B cell (primary cell): Measurements from ENCODE around the gene PCDHB1. TPM values are rescaled to one million over a fixed set of nuclear protein-coding genes. Genes with fewer than 3 reads are reported as not detected.

ENCODE experiments used
- ATAC-seq: fragments of 200-7000 bp; cut with Tn5 transposase; one replicate; pipeline ENCODE4 v1.10.0; 2021; ENCODE audit warnings: low read depth, mild to moderate bottlenecking, moderate number of reproducible peaks, moderate library complexity
- CTCF ChIA-PET: fragments of 350-600 bp; sonication (Branson Sonifier 250); formaldehyde crosslinking; loops from one replicate; lab custom pipeline; 2021; ENCODE audit warnings: antibody characterized with exemption, inconsistent platforms; lab: Charles Lee
- POLR2A ChIA-PET: fragments of 350-600 bp; sonication (Branson Sonifier 250); formaldehyde crosslinking; loops from one replicate; lab custom pipeline; 2021; ENCODE audit warnings: antibody characterized with exemption; lab: Charles Lee
- DNase-seq: peaks from one replicate; pipeline ENCODE4 v3.0.0; 2013
- H2AFZ ChIP-seq: 2 replicates; pipeline ENCODE4 v1.6.1; 2012; ENCODE audit warnings: mild to moderate bottlenecking, low read depth, low read length; ENCODE audit not compliant: insufficient read depth, poor library complexity, severe bottlenecking
- H3K27ac ChIP-seq, 2 donors: 1 replicate in 1 of 2; 2 replicates in 1 of 2; pipeline ENCODE4 v1.5.1; 2012 to 2013; ENCODE audit warnings: low read length in 2 of 2, mild to moderate bottlenecking in 2 of 2, moderate library complexity in 1 of 2
- H3K27me3 ChIP-seq, 4 experiments: fragments of 200-600 bp in 1 of 4; sonication (generic) in 1 of 4; replicated peaks in 1 of 4; 1 replicate in 2 of 4; 2 replicates in 2 of 4; pipeline versions ENCODE4 v1.6.1 to v1.7.0; 2013 to 2016; ENCODE audit warnings: low read length in 3 of 4, mild to moderate bottlenecking in 2 of 4, mixed read lengths in 1 of 4, moderate library complexity in 1 of 4; ENCODE audit not compliant: insufficient read depth in 4 of 4, control insufficient read depth in 3 of 4; ENCODE audit errors: control extremely low read depth in 1 of 4
- H3K36me3 ChIP-seq, 2 experiments: replicated peaks in 1 of 2; 1 replicate in 1 of 2; 2 replicates in 1 of 2; pipeline versions ENCODE4 v1.6.1 to v1.7.1; 2013; ENCODE audit warnings: low read length in 1 of 2; ENCODE audit not compliant: insufficient read depth in 2 of 2, control insufficient read depth in 1 of 2; ENCODE audit errors: control extremely low read depth in 1 of 2, extremely low read depth in 1 of 2
- H3K4me1 ChIP-seq, 2 donors: fragments of 200-600 bp in 1 of 2; sonication (generic) in 1 of 2; 1 replicate in 1 of 2; 2 replicates in 1 of 2; pipeline versions ENCODE4 v1.5.1 to v1.6.1; 2013 to 2017; ENCODE audit warnings: low read length in 2 of 2; ENCODE audit not compliant: control insufficient read depth in 2 of 2, insufficient read depth in 2 of 2
- H3K4me2 ChIP-seq: replicated peaks from 2 replicates; pipeline ENCODE3; 2012; ENCODE audit warnings: mild to moderate bottlenecking, low read depth, low read length; ENCODE audit not compliant: poor library complexity, severe bottlenecking
- H3K4me3 ChIP-seq, 5 experiments: fragments of 200-600 bp in 1 of 5; sonication (generic) in 1 of 5; 1 replicate in 3 of 5; 2 replicates in 2 of 5; pipeline versions ENCODE4 v1.5.1 to v1.7.0; 2011 to 2016; ENCODE audit warnings: low read length in 4 of 5, mild to moderate bottlenecking in 4 of 5, low read depth in 2 of 5, control low read depth in 1 of 5, moderate library complexity in 1 of 5; ENCODE audit not compliant: insufficient read depth in 1 of 5; ENCODE audit errors: control extremely low read depth in 1 of 5, extremely low read depth in 1 of 5
- H3K79me2 ChIP-seq: fragments of 200-600 bp; sonication (generic); one replicate; pipeline ENCODE4 v1.6.0; 2016; ENCODE audit warnings: low read length; ENCODE audit not compliant: control insufficient read depth, insufficient read depth
- H3K9ac ChIP-seq: fragments of 200-600 bp; sonication (generic); 2 replicates; pipeline ENCODE4 v1.6.1; 2017; ENCODE audit warnings: mild to moderate bottlenecking, low read length, moderate library complexity
- H3K9me3 ChIP-seq, 3 donors: one replicate each; pipeline versions ENCODE4 v1.6.1 to v1.7.1; 2013; ENCODE audit warnings: low read length in 2 of 3; ENCODE audit not compliant: control insufficient read depth in 2 of 3, insufficient read depth in 1 of 3; ENCODE audit errors: control extremely low read depth in 1 of 3
- H4K20me1 ChIP-seq: 2 replicates; pipeline ENCODE4 v1.6.0; 2012; ENCODE audit warnings: mild to moderate bottlenecking, low read length; ENCODE audit not compliant: insufficient read depth, control insufficient read depth, poor library complexity, severe bottlenecking
- H3K27ac Mint-ChIP-seq: one replicate; pipeline ENCODE4 v1.8.0; 2021; ENCODE audit warnings: mixed read lengths
- H3K27me3 Mint-ChIP-seq: one replicate; pipeline ENCODE4 v1.8.0; 2021; ENCODE audit warnings: mixed read lengths
- H3K4me1 Mint-ChIP-seq: one replicate; pipeline ENCODE4 v1.8.0; 2021; ENCODE audit warnings: mixed read lengths
- H3K4me3 Mint-ChIP-seq: one replicate; pipeline ENCODE4 v1.8.0; 2021; ENCODE audit warnings: mixed read lengths
- H3K9me3 Mint-ChIP-seq: one replicate; pipeline ENCODE4 v1.8.0; 2022; ENCODE audit warnings: mixed read lengths; ENCODE audit not compliant: insufficient read depth
- CTCF ChIP-seq: fragments of 200-600 bp; IDR thresholded peaks from one replicate; pipeline ENCODE4 v1.8.0; 2022; ENCODE audit warnings: antibody characterized with exemption, mild to moderate bottlenecking
- EZH2 ChIP-seq: IDR thresholded peaks from 2 replicates; pipeline ENCODE4 v1.6.1; 2012; ENCODE audit warnings: borderline replicate concordance, low read depth, mild to moderate bottlenecking, moderate library complexity, low read length; ENCODE audit not compliant: insufficient read depth, poor library complexity, severe bottlenecking
- WGBS: methylation state at CpG from one replicate; pipeline ENCODE4 v1.1.5; 2013; ENCODE audit warnings: missing lambda C conversion rate; ENCODE audit not compliant: insufficient coverage; 5-methylcytosine and 5-hydroxymethylcytosine counted together
- intact Hi-C: fragments of 100-400 bp; cut with micrococcal nuclease; formaldehyde crosslinking; loops from one replicate; pipeline ENCODE4 v1.10.0; 2022
- polyA plus RNA-seq: library from polyadenylated mRNA; depleted of rRNA; stranded (reverse); fragments of >200 nt; gene quantifications from 2 replicates; pipeline ENCODE4 v1.2.3, GENCODE V29; 2012
- total RNA-seq, 2 donors: library from RNA; stranded (reverse); fragments of 120-200 nt in 1 of 2; gene quantifications; 1 replicate in 1 of 2; 2 replicates in 1 of 2; pipeline versions ENCODE4 v1.2.3 to v1.2.4, GENCODE V29; 2013 to 2022

The PCDHB1 gene
- total and polyA plus RNA-seq, 2 donors (not counting 1 experiment from before 2014, with no cell fraction given): not detected

GRCh38 chr5:141007791-141008190 lies 43.4 kb upstream of the PCDHB1 start:
- H3K9ac ChIP-seq: no peak overlapping the region
- peaks cover 3% of the 10 kb centered on the region for H3K27me3 Mint-ChIP-seq
- POLR2A ChIA-PET: no interaction called here
- no peaks in the 10 kb centered on the region for H3K4me1 ChIP-seq
- H3K79me2 ChIP-seq: no peaks in the 10 kb centered on the region
- H3K36me3 ChIP-seq: no peaks in the 10 kb centered on the region
- DNase-seq (no peak), ATAC-seq (no peak)
- no peak for TF ChIP-seq EZH2
- TF ChIP-seq CTCF: no peak
- CTCF ChIA-PET: no interaction called here
- peaks cover 0 to 9% (median 5%) of the 10 kb centered on the region in 4 experiments for H3K27me3 ChIP-seq
- H3K4me2 ChIP-seq: no peak overlapping the region
- intact Hi-C loops: no loop called here
- no peak overlapping the region for H3K4me3 Mint-ChIP-seq
- no peaks in the 10 kb centered on the region for H3K4me1 Mint-ChIP-seq
- no peak overlapping the region for H3K27ac Mint-ChIP-seq
- H3K9me3 Mint-ChIP-seq: no peaks in the 10 kb centered on the region
- H3K9me3 ChIP-seq: no peaks in the 10 kb centered on the region
- H3K4me3 ChIP-seq: no peak overlapping the region
- no peaks in the 10 kb centered on the region for H4K20me1 ChIP-seq
- H2AFZ ChIP-seq: no peak overlapping the region
- no peak overlapping the region for H3K27ac ChIP-seq

- H3K27ac ChIP-seq: no peak overlapping the region
- WGBS: 47% methylated on average over 7 of the region's 12 CpGs
- no peak overlapping the region for H2AFZ ChIP-seq
- no peaks in the 10 kb centered on the region for H3K4me1 ChIP-seq
- H3K27me3 ChIP-seq: peaks cover 0 to 4% (median 0%) of the 10 kb centered on the region in 4 experiments
- no peaks in the 10 kb centered on the region for H3K79me2 ChIP-seq
- DNase-seq: no peak
- no peak for ATAC-seq
- ChIA-PET POLR2A (no interaction called here), CTCF (no interaction called here)
- no peak overlapping the region for H3K4me3 ChIP-seq
- H3K4me2 ChIP-seq: no peak overlapping the region
- no peaks in the 10 kb centered on the region for H3K36me3 ChIP-seq
- peaks cover 3% of the 10 kb centered on the region for H3K27me3 Mint-ChIP-seq
- no peak overlapping the region for H3K27ac Mint-ChIP-seq
- H3K4me1 Mint-ChIP-seq: no peaks in the 10 kb centered on the region
- H4K20me1 ChIP-seq: no peaks in the 10 kb centered on the region
- H3K9me3 Mint-ChIP-seq: no peaks in the 10 kb centered on the region
- no peak overlapping the region for H3K9ac ChIP-seq
- no peaks in the 10 kb centered on the region for H3K9me3 ChIP-seq
- no peak for TF ChIP-seq EZH2
- TF ChIP-seq CTCF: no peak
- intact Hi-C loops: no loop called here
- no peak overlapping the region for H3K4me3 Mint-ChIP-seq
These were observed 41.0 kb upstream of the PCDHB1 start for GRCh38 chr5:141010047-141010793.
